CD4-positive, alpha-beta T cell treated with Interleukin-6 at 100 ng/mL for 8 hours (primary cell): ENCODE data around the gene AFG3L2.

Source experiments
- DNase-seq: peaks from one replicate; pipeline ENCODE4 v3.0.0-alpha.2; 2020; ENCODE audit warnings: mixed read lengths, low spot score

The AFG3L2 gene

DNA sequence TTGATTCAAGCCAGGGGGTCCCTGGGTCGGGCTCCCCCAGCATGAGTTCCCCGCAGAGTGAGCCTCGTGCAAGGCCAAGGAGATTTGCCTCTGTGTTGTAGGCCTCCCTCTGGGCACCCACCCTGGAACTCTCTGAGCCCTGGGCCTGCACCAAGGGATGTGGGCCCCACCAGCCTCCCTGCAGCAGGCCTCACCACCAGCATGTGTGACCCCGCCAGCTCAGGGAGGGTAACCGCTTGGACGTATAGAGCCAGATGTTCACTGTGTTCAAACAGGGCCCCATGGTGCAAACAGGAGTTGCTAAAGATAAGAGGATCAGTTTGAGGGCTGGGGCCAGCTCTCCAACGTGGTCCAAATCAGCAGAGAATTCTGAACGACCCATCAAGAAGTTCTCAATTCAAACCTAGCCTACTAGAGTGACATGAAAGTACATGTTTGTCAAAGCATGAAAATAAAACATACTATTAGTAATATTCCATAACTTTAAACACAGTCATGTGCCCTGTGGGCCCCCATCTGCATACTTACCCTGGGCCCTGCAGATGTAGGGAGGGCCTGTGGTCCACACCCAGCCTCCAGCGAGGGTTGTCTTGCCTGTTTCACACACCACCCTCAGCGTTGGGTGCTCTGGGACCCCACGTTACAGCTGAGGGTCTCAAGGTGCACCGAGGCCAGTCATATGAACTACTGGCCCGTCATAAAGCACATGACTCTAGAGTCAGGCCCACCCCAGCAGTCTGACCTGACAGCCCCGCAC is 74.5 kb downstream of the AFG3L2 start:
- no peak for DNase-seq

DNA sequence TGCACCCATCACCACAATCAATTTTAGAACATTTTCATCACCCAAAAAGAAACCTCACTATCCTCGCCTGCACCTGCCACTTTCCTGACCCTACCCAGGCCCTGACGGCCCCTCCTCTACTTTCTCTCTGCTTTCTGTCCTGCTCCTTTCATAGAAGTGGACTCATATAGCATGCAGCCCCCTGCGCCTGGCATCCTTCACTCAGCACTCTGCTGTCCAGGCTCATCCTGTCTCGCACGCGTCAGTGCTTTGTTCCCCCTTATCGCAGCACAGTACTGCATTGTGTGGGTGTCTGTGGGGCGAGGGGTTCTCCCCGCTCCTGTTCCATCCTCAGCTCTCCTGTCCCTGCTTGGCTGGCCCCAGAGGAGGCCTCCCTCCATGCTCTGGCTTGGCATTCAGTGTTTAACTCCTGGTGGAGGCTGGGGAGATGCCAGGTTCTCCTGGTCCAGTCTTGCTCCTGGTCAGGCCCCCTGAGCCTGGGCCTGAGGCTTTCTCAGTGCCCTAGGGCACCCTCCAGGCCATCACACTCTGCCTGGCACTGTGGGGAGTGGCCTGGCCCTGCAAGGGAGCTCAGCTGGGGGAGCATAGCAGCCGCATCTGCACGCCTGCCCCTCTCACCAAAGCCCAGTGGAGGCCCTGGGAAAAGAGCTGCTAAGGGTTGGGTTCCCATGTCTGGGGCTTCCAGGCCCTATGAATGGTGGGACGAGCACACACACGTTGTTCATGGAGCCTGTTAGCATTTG is 75.6 kb downstream of the AFG3L2 start:
- no peak for DNase-seq

DNA sequence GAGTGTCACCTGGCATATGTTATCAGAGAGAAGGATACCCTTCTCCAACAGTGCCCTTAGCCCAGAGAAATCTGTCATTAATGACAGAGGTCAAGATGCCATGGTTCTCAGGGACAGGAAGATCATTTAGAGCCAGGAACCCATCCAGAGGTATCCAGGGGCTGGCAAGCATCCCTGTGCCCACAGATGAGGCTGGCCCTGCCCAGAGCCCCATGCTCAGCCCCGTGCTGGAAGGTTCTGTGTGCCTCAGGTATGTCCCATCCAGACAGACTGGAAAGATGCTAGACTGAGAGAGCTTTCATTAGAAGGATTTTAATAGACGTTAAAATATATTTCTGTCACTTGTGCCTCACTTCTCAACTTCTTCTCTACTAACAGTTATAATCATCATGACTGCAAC is 77.2 kb downstream of the AFG3L2 start:
- no peak for DNase-seq

DNA sequence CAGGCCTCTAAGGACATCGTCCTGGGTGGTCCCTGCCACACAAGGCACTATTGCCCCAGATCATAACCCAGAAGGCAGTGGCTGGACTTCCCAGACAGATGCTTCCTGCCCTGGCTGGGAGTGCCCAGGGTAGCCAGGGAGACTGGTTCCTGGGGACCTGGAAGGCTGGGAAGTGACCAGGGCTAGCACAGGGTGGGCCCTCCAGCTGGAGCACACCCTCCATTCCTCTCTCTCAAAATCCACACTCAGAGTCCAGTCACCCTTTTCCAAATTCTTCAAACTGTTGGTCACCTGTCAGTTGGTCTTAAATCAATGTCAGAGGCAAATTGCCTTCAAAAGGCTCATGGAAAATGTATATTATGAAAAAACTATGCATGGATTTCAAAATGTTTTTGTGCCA is 80.6 kb downstream of the AFG3L2 start:
- no peak for DNase-seq

DNA sequence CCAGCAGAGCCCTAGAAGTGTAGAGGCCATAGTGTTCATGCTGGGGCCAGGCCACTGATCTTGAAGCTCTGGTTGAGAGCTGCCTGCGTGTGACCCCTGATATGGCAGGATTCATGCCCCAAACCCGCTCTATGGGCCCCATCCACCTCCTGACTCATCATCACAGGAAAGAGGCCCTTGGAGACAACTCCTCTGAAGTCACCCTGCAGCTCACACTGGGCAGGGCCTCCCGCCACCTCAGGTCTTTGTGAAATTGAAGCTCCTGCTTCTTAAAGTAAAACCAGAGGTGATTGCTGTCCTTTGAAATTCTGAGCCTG is 81.0 kb downstream of the AFG3L2 start:
- DNase-seq: no peak

DNA sequence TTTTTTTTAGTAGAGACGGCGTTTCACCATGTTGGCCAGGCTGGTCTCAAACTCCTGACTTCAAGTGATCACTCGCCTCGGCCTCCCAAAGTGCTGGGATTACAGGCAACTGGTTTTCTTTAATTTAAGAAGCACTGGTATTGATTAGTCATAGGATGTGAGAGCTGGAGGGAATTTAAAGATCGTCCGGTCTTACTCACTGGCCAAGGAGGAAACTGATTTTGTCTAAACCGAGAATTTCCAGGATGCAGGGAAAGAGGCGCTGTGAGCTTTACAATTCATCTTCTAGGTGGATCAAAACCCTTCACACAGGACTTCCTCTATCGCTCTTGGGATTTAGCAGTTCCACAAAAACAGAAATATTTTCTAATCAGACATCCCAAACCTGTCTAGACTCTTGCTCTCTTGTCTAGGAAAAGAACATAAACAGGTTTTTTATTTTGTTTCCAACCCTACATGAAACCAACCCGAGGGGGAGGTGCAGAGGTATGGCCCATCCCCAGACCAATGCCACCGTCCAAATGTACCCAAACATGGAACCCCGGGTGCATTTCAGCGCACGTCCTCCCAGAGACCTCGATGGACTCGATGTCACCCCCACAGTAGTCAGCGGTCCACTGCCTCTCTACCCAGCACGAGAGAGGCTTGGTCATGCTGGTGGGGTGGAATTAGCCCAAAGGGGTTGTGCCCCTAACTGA is 81.5 kb downstream of the AFG3L2 start:
- DNase-seq: no peak

DNA sequence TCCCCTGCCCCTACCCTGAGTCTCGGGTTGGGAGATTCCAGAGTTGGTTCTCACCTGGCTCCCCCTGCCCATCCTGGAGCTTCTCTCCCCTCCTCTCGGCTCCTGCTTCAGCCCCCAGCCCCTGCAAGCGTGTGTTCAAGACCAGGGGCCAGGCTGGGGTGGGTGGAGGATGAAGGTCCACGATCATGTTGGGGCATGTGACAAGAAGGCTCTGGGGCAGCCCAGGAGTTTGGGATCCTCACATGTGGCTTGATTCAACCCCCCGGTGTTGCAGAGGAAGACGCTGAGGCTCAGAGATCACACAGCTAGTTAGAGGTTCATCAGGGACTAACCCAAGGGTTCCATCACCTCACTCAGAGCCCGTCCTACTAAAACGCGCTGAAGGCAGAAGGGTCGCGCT is 83.2 kb downstream of the AFG3L2 start:
- DNase-seq: no peak

DNA sequence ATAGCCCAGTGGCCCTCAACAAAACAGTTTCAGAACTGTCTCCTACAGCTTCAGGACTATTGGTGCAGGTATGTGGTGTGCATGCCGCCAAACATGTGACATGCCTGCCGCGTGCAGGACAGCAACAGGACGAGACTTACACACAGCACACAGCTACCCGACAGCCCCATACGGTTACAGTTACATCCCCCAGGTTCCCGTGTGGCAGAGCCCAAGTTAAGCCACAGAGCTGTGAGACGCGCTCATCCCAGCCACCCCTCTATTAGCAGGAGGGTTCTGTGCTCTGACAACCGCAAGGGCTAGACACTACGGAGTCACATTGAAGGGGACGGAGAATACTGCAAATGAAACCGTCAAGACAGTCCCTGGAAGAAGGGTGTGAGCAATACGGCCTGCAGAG is 85.3 kb downstream of the AFG3L2 start:
- no peak for DNase-seq

DNA sequence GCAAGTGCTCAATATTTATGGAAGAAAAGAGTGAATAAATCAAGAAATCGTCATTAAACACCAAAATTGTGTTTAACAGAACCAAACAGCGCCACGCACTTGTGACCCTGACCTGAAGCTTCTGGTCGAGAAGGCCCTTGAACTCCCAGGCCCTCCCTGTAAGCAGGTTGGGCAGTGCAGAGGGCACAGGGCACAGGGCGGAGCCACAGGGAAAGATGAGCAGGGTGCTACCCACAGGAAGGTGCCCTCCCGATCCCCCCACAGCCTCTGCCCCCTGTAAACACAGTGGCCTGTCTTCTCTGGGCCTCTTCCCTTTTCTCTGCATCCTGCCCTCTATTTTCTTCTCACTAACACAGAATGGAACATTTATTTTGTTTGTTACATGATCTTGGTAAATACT is 85.9 kb downstream of the AFG3L2 start:
- no peak for DNase-seq

DNA sequence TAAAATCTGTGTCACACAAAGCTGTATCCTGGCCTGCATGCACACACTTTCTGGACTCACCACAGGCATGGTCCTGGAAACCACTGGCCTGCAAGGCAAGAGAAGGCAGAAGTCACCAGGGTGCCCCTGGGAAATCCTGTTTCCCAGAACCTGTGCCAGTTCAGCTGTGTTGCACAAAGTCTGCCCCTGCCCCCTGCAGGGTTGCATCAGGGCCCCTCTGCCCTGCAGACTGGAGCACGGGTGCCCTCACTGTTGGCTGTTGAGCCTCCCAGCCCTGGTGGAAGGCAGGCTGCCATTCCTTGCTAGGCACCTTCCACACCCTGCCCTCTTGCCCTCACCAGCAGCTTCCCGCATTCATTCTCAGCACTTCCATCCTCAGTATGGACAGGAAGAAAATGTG is 86.9 kb downstream of the AFG3L2 start:
- no peak for DNase-seq

DNA sequence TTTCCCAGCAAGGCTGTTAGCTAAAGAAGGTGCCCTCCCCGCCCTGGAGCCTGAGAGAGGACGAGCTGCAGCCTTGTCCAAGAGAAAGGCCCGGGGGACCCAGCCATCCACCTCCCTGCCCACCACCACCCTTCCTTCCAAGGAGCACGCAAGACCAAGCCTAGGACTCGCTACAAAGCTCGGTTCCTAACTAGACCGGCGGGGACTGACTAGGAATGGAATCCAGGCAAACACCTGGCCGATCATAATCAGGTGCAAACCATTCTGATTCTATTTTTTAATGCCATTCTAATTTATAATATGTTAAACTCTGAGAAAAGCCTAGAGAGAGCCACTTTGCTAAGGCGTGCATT is 88.6 kb downstream of the AFG3L2 start:
- DNase-seq: no peak

DNA sequence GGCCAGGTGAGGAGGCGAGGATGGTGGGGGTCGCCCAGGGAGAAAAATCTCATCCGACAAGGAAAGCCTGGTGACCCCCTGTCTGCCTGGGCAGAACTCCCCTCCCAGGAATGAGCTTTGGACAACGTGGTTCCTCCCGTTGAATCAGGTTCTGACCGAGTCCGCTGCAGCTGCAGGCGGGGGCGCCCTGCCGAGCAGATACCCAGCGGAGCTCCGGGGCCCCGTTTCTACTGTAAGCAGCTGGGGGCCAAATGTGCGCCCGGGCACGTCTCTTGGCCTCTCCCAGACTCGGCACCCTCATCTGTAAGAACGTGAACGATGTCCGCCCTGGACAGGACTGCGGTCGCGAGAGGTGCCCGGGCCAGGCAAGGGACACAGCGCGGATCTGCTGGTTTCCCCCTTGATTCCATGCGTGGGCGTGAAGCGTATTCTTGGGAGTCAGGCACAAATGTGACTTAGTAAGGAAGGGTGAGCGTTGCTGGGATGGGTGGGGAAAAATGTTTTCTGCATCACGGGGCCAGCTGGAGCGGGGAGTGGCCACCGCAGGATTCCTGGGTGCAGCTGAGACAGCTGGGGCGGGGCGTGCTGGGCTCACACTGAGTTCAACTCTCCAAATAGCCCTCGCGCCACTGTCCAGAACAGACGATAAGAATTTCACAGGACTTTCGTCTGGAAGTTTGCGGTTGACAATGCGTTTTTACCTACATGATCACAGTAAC is 89.2 kb downstream of the AFG3L2 start:
- DNase-seq: no peak

DNA sequence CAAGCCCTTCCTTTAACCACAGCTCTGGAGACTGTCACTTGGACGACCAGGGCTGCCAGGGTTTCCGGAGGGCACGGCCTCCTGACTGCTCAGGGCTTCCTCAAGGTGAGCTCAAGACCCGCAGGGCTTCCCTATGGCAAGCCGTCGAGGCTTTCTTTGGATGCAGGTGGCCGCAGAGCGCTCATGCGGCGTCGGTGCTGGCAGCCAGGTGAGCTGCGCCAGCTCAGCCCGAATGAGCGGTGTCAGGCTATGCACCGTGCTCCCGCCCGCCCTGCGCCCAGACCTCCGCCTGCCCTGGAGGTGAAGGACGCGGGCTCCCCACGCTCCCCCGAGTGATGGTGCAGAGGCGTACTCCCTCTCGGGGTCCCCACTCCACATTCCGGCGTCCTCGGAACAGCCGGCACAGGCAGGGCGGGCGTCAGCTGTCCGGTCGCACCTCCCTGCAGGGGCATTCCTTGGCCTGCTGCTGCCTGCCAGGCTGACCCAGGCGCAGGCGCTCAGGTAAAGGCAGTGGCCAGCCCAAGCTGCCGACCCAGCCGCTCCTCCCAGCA is 89.8 kb downstream of the AFG3L2 start:
- DNase-seq: no peak

DNA sequence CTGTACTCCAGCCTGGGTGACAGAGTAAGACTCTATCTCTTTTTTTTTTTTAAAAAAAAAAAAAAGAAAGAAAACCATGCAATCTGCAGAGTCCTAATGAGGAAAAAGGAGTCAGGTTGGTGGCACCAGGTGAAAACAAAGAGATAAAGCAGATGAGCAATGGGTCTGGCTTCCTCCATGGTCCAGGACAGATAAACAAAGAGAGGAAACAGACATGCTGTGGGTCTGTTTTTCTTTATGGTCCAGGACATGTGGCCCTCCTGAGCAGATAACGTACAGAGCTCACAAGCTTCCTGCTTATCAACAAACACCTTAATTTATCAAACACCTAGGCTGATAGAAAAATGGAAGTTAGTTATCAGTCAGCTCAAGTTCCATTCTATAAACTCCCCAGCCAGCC is 93.4 kb downstream of the AFG3L2 start:
- no peak for DNase-seq

DNA sequence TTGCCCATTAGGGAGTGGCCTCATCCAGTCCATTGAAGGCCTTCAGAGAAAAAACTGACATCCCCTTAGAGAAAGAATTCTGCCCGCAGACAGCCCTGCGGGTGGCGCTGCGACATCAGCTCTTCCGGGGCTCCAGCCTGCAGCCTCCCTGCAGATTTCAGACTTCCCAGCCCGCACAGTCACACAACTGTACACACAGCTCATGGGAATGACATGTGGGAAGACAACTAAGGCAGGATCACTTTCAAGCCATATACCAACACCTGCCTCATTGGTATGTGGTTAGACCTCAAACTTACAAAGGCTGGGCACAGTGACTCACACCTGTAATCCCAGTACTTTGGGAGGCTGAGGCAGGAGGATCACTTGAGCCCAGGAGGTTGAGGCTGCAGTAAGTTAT is 93.8 kb downstream of the AFG3L2 start:
- DNase-seq: no peak

DNA sequence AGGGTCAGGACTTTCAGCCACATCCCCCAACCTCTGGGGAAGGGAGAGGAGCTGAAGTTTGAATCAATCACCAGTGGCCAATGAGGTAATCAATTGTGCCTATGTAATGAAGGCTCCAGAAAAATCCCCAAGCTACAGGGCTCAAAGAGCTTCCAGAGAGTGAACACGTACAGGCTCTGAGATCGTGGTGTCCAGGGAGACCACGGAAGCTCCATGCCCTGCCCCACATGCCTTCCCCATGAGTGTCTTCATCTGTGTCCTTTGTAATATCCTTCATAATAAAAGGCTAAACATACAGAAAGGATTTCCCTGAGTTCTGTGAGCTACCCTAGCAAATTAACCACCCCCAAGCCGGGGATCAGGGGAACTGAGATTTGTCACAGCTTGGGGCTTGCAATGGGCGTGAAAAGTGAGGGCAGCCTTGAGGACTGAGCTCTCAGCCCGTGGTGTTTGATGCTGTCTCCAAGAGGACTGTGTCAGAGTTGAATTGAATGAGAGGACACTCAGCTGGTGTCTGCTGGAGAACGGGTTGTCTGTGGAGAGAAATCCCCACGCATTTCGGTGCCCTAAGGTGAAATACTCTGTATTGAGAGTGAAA is 94.5 kb downstream of the AFG3L2 start:
- DNase-seq: no peak

DNA sequence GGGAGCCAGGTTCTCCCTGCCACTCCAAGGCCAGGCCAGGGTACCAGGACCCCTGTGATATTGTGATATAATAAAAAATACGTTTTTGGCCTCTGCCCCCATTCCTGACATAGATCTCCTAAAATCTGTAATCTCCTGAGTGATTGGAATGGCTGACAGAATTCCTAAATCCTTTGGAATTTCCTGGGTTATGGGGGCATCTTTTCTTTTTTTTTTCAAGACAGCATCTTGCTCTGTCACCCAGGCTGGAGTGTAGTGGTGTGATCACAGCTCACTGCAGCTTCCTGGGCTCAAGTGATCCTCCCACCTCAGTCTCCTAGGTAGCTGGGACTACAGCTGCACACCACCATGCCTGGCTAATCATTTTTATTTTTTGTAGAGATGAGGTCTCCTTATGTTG is 95.2 kb downstream of the AFG3L2 start:
- no peak for DNase-seq

DNA sequence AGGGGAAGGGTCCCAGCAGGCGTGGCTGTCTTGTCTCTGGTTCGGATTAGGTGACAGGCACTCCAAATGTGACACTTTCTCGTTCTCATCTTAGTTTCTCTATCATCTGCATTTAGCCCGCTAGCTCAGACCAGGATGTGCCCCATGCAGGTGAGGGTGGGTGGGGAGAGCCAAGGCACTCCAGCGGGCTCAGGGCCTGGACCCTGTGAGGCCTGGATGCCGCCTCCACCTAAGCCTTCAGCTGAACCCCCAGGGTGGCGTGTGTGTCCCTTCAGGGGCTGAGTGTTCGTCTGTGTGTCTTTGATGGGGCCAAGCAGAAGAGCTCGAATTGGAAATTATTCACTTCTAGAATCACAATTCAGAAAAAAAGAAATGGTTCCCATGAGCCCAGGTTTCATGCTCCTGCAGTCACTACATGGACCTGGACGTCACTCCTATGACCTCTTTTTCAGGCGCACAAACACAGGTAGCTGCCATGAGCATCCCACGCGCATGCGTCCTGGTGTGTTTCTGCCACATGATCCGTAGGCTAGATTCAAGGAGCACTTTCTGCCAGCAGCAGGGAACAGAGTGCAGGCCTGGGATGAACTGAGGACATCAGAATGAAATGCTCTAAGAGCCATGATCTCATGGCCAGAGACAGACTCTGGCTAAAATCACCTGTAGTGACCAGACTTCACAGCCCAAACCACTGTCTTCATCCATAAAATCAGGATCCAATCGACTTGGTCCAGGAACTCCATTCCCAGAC is 97.1 kb downstream of the AFG3L2 start:
- no peak for DNase-seq
